HG03457 (cell line): ENCODE data around the gene UNC5C.
"Not testable (repeated sequence)": the region's sequence is repeated elsewhere in the genome, so short reads cannot be mapped to it uniquely, and the experiment has no call there.

ENCODE experiments used
- ATAC-seq: cut with Tn5 transposase; IDR thresholded peaks from one replicate; pipeline ENCODE4 v1.9.1; 2021; ENCODE audit warnings: moderate number of reproducible peaks; ENCODE audit not compliant: unreplicated experiment

The UNC5C gene

GRCh38 chr4:95151255-95151654 lies 397.5 kb downstream of the UNC5C start:
- ATAC-seq = no peak

- no peak for ATAC-seq
Measured at GRCh38 chr4:95142932-95143331, 405.8 kb downstream of the UNC5C start.

GRCh38 chr4:95141361-95141760 lies 407.4 kb downstream of the UNC5C start:
- no peak for ATAC-seq

- ATAC-seq = not testable (repeated sequence)
Measured at GRCh38 chr4:95139424-95139823, 409.3 kb downstream of the UNC5C start.

- ATAC-seq = not testable (repeated sequence)
Measured at GRCh38 chr4:95134016-95134415, 414.8 kb downstream of the UNC5C start.

GRCh38 chr4:95129821-95130311 lies 418.9 kb downstream of the UNC5C start:
- ATAC-seq = no peak

GRCh38 chr4:95129031-95129430 lies 419.7 kb downstream of the UNC5C start:
- no peak for ATAC-seq

GRCh38 chr4:95124906-95125504 lies 423.8 kb downstream of the UNC5C start:
- ATAC-seq = no peak

- no peak for ATAC-seq
Measured at GRCh38 chr4:95122001-95122400, 426.8 kb downstream of the UNC5C start.

- ATAC-seq = no peak
Measured at GRCh38 chr4:95120456-95120855, 428.3 kb downstream of the UNC5C start.

- no peak for ATAC-seq
Measured at GRCh38 chr4:95118497-95118896, 430.3 kb downstream of the UNC5C start.

- ATAC-seq = no peak
Measured at GRCh38 chr4:95114521-95114920, 434.3 kb downstream of the UNC5C start.
